GM04504 (cell line): Measurements from ENCODE around the gene ABHD3.
A peak's percentile ranks its signal among the peaks of the same experiment; 100 is the strongest.
"Not testable (repeated sequence)": the region's sequence is repeated elsewhere in the genome, so short reads cannot be mapped to it uniquely, and the experiment has no call there.

Source experiments
- DNase-seq: peaks from one replicate; pipeline ENCODE4 v3.0.0-alpha.2; 2012; ENCODE audit warnings: low read depth

ABHD3 gene, protein sequence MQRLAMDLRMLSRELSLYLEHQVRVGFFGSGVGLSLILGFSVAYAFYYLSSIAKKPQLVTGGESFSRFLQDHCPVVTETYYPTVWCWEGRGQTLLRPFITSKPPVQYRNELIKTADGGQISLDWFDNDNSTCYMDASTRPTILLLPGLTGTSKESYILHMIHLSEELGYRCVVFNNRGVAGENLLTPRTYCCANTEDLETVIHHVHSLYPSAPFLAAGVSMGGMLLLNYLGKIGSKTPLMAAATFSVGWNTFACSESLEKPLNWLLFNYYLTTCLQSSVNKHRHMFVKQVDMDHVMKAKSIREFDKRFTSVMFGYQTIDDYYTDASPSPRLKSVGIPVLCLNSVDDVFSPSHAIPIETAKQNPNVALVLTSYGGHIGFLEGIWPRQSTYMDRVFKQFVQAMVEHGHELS

DNA sequence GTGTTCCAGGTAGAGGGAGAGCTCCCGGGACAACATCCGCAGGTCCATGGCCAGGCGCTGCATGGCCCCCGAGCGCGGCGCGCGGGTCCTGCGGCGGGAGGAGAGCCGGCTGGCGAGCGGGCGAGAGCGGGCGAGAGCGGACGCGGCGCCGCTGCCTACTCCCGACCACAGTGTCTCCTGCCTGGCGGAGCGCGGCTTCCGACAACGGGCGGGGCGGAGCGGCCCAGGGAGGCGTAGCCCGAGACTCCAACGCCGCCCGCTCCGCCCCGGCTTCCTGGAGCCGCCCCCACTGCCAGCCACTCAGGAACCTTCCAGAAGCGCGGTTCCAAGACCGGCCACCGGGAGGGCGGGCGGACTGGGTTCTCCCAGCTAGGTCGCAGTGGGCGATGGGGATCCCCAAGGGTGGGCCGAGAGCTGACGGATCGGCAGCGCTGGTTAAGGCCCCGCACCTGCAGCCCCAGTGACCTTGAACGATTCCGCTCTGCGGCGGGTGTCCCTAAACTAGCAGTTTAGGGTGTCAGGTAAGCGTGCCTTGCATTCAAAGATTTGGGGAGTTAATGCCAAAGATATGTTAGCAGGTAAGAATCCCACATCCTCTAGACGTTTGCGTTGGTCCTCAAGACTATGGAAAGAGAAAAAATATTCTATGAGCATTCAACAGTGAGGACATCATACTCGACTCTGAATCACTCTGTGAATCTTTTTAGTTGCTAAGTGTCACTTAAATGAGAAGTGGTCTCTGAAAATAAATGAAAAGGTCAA lies at the start of gene ABHD3:
TSS of gene ABHD3 (minus strand) at position 172 of the 762 bp plus-strand sequence. CDS start at position 63, 109 bp downstream.
- DNase-seq: peak; percentile 79

DNA sequence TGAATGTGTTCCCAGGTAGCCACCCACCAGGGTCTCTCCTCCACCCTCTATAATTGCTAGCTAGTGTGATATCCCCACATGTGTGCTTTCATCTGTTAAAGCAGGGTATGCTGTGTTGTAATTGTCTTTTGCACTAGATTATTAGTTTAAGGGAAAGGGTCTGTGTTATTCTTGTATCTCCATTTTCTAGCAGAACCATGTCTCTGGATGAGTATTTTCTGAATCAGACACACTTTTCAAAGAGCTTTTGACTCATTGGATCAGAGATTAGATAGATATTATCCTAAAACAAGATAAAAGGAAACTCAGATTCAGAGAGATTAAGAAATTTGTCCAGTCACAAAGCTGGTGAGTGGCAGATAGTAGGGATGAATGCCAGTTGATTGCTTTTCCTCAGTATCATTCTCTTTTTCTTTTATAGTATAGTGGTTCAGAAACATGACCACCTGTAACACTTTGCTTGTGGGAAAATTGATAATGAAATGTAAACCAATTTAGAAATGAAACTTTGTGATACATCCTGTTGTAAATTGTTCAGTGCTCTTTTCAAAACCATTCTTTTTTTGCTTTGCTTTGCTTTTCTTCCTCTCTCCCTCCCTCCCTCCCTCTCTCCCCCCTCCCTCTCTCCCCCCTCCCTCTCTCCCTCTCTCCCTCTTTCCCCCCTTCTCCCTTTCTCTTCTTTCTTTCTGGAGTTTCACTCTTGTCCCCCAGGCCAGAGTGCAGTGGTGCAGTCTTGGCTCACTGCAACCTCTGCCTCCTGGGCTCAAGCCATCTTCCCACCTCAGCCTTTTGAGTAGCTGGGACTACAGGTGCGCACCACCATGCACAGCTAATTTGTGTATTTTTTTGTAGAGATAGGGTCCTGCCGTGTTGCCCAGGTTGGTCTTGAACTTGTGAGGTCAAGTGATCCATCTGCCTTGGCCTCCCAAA lies 43.5 kb upstream of the ABHD3 start:
- DNase-seq: no peak

DNA sequence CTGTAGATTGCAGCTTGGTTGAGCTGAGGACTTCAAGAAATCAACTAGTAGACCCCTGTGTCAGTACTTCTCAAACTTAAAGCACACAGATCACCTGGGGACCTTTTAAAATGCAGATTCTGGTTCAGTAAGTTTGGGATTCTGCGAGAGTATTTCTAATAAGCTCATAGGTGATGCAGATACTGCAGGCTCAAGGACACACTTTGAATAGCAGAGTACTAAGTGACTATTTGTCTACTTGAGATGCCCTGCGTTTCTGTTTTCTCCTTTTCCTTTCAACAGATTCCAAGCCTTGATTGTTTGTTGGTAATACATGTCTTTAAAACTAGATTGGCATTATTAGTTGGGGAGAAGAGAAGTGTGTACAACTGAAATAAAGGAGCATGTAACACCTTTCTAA lies 42.7 kb upstream of the ABHD3 start:
- DNase-seq: no peak

DNA sequence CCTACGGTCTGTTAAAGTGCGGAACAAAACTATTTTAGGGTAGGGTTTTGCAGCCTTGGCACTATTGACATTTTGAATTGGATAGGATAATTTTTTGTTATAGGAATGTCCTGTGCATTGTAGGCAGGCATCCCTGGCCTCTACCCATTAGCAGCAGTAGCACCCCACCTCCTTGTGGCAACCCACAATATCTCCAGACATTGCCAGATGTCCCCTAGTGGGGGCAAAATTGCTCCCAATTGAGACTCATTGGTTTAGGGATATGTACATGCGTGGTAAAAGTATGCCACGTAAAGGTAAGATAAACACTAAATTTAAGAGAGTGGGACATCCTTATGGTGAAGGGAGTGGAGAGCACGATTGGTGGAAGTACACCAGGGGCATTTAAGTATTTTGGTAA lies 40.7 kb upstream of the ABHD3 start:
- DNase-seq: no peak

DNA sequence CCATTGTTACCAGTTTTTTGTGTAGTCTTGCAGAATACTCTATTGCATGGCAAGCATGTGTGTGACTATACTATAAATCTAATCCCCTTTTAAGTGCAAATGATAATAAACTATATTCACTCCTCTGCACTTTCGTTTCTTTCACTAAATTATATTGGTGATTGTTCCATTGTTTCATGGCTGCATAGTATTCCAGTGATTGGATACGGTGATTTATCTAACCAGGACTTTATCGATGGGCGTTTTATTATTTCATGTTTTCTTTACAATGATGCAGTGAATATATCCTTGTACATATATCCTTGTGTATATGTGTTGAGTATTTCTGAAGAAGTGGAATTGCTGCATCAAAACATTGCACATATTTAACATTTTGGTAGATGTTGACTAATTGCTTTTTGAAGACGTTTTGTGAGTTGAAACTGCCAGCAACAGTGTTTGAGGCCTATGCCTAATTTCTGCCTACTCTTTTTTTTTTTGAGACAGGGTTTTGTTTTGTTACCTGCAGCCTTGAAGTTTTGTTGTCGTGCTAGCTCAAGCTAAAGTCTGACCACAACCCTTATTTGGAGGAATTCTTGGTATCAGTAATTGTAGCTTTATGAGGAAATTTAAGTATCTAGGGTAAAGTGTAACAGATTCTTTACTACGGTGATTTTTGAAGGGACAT lies 38.7 kb upstream of the ABHD3 start:
- DNase-seq: no peak

DNA sequence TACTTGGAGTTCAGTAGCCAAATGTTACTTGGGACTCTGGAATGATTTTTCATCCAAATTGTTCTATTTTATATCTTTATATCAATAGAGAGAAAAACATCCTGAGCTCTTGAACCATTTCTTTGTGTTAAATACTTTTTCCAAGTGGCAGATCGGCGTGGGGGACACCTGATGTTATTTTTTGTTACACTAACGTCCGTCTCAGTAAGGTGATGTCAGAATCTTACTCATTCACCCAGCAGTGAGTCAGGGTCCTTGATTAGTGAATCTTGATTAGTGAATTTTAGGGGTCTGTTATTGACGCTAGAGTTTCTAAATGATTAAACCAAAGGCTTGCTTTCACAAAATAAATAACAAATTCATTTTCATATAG lies 37.7 kb upstream of the ABHD3 start:
- no peak for DNase-seq

DNA sequence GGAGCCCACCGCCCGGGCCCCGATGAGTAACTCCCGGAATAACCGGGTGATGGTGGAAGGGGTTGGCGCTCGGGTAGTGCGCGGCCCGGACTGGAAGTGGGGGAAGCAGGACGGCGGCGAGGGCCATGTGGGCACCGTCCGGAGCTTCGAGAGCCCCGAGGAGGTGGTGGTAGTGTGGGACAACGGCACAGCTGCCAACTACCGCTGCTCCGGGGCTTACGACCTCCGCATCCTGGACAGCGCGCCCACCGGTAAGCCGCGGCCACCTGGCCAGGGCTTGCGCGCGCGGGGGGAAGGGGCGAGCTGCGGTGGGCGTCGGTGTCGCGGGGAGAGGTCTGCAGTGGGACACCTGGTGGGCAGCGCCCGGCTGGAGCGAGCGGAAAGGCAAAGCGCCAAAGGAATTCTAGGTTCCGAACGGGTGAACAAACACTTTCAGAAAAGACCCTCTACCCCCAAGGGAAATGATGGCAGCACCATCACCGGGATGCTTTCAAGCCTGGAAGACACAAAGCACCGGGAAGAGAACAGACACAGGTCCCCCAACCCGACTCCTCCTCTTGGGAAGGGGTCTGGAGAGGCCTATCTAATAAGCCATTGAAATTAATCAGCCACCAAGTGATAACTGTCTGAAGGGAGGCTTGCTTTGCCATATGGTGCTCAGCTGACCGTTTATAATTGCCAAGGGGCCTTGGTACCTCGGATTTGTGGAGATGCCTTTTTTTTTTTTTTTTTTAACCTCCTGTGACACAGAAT lies 37.2 kb upstream of the ABHD3 start:
- DNase-seq: no peak

GRCh38 chr18:21741312-21741561 lies 36.7 kb upstream of the ABHD3 start:
- DNase-seq: no peak

DNA sequence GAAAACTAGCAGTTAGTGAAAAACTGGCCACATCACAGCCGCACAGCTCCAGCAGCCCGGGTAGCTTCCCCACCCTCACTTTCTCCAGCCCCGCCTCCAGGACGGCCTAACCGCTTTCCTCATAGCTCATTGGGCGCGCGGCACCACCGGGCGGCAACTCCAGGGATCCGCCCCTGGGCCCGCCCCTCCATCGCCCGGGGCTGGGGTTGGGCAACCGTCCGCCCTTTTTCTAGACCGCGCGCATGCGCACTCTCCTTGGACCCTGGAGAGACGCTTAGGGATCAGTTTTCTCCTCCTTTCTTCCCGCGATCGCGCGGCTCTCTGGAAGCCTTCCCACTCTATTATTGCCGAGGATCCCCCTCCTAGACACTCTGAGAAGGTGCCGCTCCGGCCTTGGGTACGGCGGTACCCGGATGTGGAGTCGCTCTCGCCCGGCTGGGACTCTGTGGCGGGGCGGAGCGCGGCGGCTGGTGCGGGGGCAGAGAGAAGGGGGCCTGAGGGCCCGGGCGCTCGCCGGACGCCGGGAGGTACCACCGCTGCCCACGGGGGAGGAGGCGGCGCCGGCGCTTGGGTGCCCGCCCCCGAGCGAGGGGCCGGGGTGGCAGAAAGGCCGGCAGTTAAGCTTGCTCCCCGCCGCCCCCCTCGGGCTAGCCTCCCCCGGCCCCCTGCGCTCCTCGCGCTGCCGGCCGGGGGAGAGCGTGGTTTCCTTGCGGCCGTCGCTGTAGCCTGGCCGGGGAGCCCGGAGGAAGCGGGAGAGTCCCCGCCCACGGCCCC lies 36.2 kb upstream of the ABHD3 start, which contains the start of gene MIB1:
TSS of gene MIB1 (plus strand) at position 255 of the 774 bp plus-strand sequence. CDS start 792 bp downstream, outside the sequence.
- DNase-seq: peak; percentile 93

DNA sequence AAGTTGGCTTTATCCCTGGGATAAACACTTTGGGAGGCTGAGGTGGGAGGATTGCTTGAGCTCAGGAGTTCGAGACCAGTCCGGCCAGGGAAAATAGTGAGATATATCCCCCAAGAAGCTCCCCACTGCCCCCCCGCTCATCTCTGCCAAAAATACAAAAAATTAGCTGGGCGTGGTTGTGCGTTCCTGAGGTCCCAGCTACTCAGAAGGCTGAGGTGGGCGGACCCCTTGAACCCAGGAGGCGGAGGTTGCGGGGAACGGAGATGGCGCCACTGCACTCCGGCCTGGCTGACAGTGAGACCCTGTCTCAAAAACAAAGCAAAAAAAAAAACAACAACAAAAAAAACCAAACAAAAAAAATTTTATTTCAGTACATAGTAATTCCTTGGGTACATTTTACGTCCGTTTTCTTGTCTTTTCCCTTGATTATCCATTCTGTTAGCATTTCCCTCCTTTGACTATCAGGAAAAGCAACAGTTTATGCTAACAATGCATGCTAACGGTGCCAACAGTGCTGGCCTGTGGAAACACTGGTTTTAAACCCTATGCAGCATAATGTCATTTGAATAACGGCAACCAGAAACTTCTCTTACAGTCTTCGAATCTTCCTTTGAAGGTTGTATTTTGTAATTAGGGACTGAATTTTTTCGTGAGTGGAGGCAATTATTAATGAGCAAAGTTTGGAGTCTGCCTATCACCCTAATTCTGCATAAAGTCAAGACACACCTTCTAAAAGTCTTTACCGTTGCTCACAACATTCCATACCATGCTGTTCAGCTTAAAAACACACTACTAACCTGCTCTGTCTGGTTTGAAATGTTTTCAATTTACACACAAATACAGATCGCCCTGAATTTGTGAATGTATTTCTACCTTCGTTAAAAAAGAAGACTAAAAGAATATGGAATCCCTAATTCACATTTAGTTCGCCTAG lies 35.3 kb upstream of the ABHD3 start:
- no peak for DNase-seq

DNA sequence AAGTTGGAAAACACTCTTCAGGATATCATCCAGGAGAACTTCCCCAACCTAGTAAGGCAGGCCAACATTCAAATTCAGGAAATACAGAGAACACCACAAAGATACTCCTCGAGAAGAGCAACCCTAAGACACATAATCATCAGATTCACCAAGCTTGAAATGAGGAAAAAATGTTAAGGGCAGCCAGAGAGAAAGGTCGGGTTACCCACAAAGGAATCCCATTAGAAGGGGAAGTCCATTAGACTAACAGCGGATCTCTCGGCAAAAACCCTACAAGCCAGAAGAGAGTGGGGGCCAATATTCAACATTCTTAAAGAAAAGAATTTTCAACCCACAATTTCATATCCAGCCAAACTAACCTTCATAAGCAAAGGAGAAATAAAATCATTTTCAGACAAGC lies 32.4 kb upstream of the ABHD3 start:
- DNase-seq: not testable (repeated sequence)

DNA sequence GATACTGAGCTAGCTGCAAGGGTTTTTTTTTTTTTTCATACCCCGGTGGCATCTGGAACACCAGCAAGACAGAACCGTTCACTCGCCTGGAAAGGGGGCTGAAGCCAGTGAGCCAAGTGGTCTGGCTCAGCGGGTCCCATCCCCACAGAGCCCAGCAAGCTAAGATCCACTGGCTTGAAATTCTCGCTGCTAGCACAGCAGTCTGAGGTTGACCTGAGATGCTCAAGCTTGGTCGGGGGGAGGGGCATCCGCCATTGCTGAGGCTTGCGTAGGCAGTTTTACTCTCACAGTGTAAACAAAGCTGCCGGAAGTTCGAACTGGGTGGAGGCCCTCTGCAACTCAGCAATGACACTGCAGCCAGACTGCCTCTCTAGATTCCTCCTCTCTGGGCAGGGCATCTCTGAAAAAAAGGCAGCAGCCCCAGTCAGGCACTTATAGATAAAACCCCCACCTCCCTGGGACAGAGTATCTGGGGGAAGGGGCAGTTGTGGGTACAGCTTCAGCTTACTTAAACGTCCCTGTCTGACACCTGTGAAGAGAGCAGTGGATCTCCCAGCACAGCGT lies 31.0 kb upstream of the ABHD3 start:
- no peak for DNase-seq

- DNase-seq: no peak
Observed at GRCh38 chr18:21733011-21733410, 28.4 kb upstream of the ABHD3 start.

- no peak for DNase-seq
Observed at GRCh38 chr18:21727702-21728101, 23.1 kb upstream of the ABHD3 start.

- no peak for DNase-seq
Observed at GRCh38 chr18:21725201-21725600, 20.6 kb upstream of the ABHD3 start.

DNA sequence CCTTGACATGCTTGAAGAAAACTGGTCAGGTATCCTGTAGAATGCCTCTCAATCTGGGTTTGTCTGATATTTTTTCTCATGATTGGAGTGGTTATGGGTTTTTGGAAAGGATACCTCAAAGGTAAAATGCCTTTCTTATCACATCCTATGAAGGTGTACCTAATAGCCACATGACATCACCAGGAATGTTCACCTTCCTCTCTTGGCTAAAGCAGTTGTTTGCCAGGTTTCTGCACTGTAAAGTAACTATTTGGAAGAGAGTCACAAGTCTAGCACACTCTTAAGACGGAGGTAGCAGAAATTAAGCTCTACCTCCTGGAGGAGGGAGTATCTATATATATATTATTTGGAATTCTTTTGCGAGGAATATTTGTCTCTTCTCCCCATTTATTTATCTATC lies 18.1 kb upstream of the ABHD3 start:
- DNase-seq: no peak

DNA sequence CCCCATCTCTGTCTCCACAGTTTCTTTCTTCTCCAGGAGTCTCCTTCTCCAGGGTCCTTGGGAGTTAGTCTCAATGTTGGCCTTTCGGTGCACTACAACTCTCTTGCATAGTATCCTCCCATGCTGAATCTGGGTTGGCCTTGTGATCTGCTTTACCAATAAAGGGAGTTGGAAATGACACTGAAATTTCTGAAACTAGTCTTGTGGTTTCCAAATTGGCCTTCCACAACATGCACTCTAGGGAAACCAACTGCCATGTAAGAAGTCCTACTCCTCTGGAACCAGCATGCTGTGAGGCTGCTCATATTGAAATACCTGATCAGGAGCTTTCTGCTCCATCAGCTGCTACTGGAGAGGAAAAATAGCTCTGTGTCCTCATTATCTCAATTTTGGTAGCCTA lies 9.9 kb upstream of the ABHD3 start:
- DNase-seq: no peak

DNA sequence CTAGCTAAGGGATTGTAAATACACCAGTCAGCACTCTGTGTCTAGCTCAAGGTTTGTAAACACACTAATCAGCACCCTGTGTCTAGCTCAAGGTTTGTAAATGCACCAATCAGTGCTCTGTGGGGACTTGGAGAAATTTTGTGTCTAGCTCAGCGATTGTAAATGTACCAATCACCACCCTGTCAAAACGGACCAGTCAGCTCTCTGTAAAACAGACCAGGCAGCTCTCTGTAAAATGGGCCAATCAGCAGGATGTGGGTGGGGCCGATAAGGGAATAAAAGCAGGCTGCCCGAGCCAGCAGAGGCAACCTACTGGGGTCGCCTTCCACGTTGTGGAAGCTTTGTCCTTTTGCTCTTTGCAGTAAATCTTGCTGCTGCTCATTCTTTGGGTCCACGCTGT lies 2.6 kb upstream of the ABHD3 start:
- not testable (repeated sequence) for DNase-seq

DNA sequence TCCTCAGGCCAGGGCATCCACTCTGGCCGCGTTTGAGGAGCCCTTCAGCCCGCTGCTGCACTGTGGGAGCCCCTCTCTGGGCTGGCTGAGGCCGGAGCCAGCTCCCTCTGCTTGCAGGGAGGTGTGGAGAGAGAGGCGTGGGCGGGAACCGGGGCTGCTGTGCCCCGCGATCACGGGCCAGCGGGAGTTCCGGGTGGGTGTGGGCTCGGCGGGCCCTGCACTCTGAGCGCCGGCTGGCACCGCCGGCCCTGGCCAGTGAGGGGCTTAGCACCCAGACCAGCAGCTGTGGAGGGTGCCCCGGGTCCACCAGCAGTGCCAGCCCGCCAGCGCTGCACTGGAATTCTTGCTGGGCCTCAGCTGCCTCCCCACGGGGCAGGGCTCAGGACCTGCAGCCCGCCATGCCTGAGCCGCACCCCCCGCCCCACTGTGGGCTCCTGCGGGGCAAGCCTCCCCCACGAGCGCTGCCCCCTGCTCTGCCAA lies 1.9 kb upstream of the ABHD3 start:
- DNase-seq: no peak
